PFSK-1 (cell line): Measurements from ENCODE around the gene SLC7A10.

Experiments used
- FOXP2 ChIP-seq: optimal IDR thresholded peaks from 2 replicates; pipeline ENCODE3; 2011; ENCODE audit warnings: borderline replicate concordance, control low read depth, inconsistent platforms; ENCODE audit not compliant: insufficient read depth; ENCODE audit errors: extremely low read length, extremely low read depth
- POLR2AphosphoS5 ChIP-seq: IDR thresholded peaks from 2 replicates; pipeline ENCODE4 v1.6.1; 2012; ENCODE audit warnings: low read depth, mild to moderate bottlenecking, control low read depth, low read length, moderate library complexity
- SIN3A ChIP-seq: IDR thresholded peaks from 2 replicates; pipeline ENCODE4 v1.6.1; 2012; ENCODE audit warnings: mild to moderate bottlenecking, low read length, moderate library complexity, borderline replicate concordance; ENCODE audit not compliant: insufficient read depth
- TAF1 ChIP-seq: IDR thresholded peaks from 2 replicates; pipeline ENCODE4 v1.6.1; 2012; ENCODE audit warnings: low read length, control low read depth, borderline replicate concordance; ENCODE audit not compliant: insufficient read depth
- TF ChIP-seq, protein P1 (sequence below), 2 experiments: IDR thresholded peaks; 2 replicates each; pipeline versions ENCODE4 v1.6.1 to v1.8.0; 2011 to 2012; ENCODE audit warnings: low read depth in 2 of 2, low read length in 2 of 2, control low read depth in 1 of 2, inconsistent platforms in 1 of 2, mild to moderate bottlenecking in 1 of 2, moderate library complexity in 1 of 2; ENCODE audit not compliant: insufficient read depth in 1 of 2

Gene SLC7A10

DNA sequence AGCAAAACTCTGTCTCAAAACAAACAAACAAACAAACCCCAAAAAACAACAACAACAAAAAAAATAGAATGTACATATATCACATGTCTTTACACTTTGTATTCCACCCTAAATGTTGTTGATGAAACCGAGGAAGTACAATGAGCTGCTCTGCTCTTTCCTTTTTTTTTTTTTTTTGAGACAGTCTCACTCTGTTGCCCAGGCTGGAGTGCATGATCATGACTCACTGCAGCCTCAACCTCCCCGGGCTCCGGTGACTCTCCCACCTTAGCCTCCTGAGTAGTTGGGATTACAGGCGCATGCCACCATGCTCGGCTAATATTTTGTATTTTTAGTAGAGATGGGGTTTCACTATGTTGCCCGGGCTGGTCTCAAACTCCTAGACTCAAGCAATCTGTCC is 62.2 kb downstream of the SLC7A10 start:
- TF ChIP-seq TAF1, result no peak
- TF ChIP-seq, protein P1, sequence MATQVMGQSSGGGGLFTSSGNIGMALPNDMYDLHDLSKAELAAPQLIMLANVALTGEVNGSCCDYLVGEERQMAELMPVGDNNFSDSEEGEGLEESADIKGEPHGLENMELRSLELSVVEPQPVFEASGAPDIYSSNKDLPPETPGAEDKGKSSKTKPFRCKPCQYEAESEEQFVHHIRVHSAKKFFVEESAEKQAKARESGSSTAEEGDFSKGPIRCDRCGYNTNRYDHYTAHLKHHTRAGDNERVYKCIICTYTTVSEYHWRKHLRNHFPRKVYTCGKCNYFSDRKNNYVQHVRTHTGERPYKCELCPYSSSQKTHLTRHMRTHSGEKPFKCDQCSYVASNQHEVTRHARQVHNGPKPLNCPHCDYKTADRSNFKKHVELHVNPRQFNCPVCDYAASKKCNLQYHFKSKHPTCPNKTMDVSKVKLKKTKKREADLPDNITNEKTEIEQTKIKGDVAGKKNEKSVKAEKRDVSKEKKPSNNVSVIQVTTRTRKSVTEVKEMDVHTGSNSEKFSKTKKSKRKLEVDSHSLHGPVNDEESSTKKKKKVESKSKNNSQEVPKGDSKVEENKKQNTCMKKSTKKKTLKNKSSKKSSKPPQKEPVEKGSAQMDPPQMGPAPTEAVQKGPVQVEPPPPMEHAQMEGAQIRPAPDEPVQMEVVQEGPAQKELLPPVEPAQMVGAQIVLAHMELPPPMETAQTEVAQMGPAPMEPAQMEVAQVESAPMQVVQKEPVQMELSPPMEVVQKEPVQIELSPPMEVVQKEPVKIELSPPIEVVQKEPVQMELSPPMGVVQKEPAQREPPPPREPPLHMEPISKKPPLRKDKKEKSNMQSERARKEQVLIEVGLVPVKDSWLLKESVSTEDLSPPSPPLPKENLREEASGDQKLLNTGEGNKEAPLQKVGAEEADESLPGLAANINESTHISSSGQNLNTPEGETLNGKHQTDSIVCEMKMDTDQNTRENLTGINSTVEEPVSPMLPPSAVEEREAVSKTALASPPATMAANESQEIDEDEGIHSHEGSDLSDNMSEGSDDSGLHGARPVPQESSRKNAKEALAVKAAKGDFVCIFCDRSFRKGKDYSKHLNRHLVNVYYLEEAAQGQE (IDR thresholded peaks at IDR 0.05; ENCODE audit: insufficient read depth in 1 of 2, low read depth in 2 of 2, low read length in 2 of 2), result no peak
- no peak for TF ChIP-seq FOXP2
- TF ChIP-seq POLR2AphosphoS5, result no peak
- no peak for TF ChIP-seq SIN3A

GRCh38 chr19:33161201-33161600 is 64.4 kb downstream of the SLC7A10 start:
- TF ChIP-seq, protein P1 (IDR thresholded peaks at IDR 0.05; ENCODE audit: insufficient read depth in 1 of 2, low read depth in 2 of 2, low read length in 2 of 2), result no peak
- TF ChIP-seq FOXP2 (no peak), TAF1 (no peak)

- TF ChIP-seq TAF1 (no peak), SIN3A (no peak), FOXP2 (no peak), POLR2AphosphoS5 (no peak)
- TF ChIP-seq, protein P1 (IDR thresholded peaks at IDR 0.05; ENCODE audit: insufficient read depth in 1 of 2, low read depth in 2 of 2, low read length in 2 of 2), result no peak
Measured at GRCh38 chr19:33159893-33160292, 65.8 kb downstream of the SLC7A10 start.

DNA sequence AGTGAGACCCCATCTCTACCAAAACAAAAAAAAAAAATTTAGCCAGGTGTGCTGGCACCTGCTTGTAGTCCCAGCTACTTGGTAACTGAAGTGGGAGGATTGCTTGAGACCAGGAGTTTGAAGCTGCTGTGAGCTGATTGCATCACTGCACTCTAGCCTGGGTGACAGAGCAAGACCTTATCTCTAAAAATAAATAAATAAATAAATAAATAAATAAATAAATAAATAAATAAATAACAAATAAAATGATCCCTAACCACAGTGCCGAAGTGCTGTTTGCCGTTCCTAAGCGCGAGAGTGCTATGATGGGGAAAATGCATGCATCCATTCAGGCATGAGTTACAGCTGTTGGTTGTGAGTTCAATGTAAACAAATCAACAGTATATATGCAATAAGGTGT is 66.5 kb downstream of the SLC7A10 start:
- TF ChIP-seq TAF1 (no peak), FOXP2 (no peak), POLR2AphosphoS5 (no peak), SIN3A (no peak)
- TF ChIP-seq, protein P1 (IDR thresholded peaks at IDR 0.05; ENCODE audit: insufficient read depth in 1 of 2, low read depth in 2 of 2, low read length in 2 of 2), result no peak
